Measurements from ENCODE around the gene MPDZ.

The MPDZ gene

DNA sequence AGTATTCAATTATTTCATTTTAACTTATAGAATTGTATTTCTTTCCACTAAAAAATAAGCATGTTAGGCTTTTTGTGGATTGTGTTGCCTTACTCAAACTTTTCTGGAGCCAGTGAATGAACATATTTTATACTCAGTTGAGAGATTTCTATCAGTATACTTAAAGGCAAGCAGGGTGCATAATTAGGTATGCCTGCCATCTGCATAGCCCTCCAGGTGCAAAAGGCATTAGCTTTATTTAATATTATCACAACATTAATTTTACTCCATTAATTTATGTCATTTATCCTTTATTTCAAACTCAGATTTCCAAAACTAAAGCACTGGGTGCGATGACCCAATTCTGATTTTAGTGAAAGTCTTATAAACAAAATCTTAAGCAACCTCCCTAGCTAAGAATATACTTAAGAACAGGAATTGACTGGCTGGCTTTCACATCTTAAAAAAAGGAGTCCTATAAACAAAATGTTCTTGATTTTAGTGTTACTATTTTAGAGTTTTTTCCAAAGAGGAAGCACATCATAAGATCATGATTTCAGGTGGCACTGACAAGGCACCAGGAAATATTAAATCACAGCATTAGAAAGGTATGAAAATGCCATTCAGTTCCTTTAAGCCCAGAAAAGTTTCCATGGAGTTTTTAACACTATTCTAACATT lies 178.4 kb downstream of the MPDZ start:
- H3K27ac ChIP-seq (ENCODE audit: insufficient read depth, low read depth, low read length, poor library complexity, severe bottlenecking) = no peak overlapping the region
- H3K9me3 ChIP-seq (ENCODE audit: control insufficient read depth, low read length) = no peaks in the 10 kb centered on the region
- 100% methylated on average over 1 of the region's 1 CpG for WGBS, 2 experiments
- H3K36me3 ChIP-seq (ENCODE audit: control insufficient read depth, insufficient read depth, low read length) = no peaks in the 10 kb centered on the region
- no peaks in the 10 kb centered on the region for H3K27me3 ChIP-seq (ENCODE audit: control insufficient read depth, insufficient read depth, low read length, poor library complexity, severe bottlenecking)
- no peak overlapping the region for H3K4me3 ChIP-seq (ENCODE audit: insufficient read depth, low read depth, low read length)
- no peaks in the 10 kb centered on the region for H3K4me1 ChIP-seq (ENCODE audit: control insufficient read depth, insufficient read depth, low read length)

- no peaks in the 10 kb centered on the region for H3K9me3 ChIP-seq (ENCODE audit: control insufficient read depth, low read length)
- 92 to 94% methylated on average over 2 of the region's 2 CpGs for WGBS, 2 experiments
- H3K27me3 ChIP-seq (ENCODE audit: control insufficient read depth, insufficient read depth, low read length, poor library complexity, severe bottlenecking) = no peaks in the 10 kb centered on the region
- H3K4me1 ChIP-seq (ENCODE audit: control insufficient read depth, insufficient read depth, low read length) = no peaks in the 10 kb centered on the region
- no peak overlapping the region for H3K4me3 ChIP-seq (ENCODE audit: insufficient read depth, low read depth, low read length)
- no peak overlapping the region for H3K27ac ChIP-seq (ENCODE audit: insufficient read depth, low read depth, low read length, poor library complexity, severe bottlenecking)
- H3K36me3 ChIP-seq (ENCODE audit: control insufficient read depth, insufficient read depth, low read length) = no peaks in the 10 kb centered on the region
Measured at GRCh38 chr9:13095056-13095455, 184.4 kb downstream of the MPDZ start.

GRCh38 chr9:13090628-13091027 lies 188.9 kb downstream of the MPDZ start:
- Histone ChIP-seq H3K36me3 (ENCODE audit: control insufficient read depth, insufficient read depth, low read length) (no peaks in the 10 kb centered on the region), H3K27ac (ENCODE audit: insufficient read depth, low read depth, low read length, poor library complexity, severe bottlenecking) (no peak overlapping the region), H3K27me3 (ENCODE audit: control insufficient read depth, insufficient read depth, low read length, poor library complexity, severe bottlenecking) (no peaks in the 10 kb centered on the region), H3K4me3 (ENCODE audit: insufficient read depth, low read depth, low read length) (no peak overlapping the region), H3K9me3 (ENCODE audit: control insufficient read depth, low read length) (no peaks in the 10 kb centered on the region), H3K4me1 (ENCODE audit: control insufficient read depth, insufficient read depth, low read length) (no peaks in the 10 kb centered on the region)
- 91 to 93% methylated on average over 4 of the region's 4 CpGs for WGBS, 2 experiments

GRCh38 chr9:13089666-13090065 lies 189.8 kb downstream of the MPDZ start:
- no peaks in the 10 kb centered on the region for H3K36me3 ChIP-seq (ENCODE audit: control insufficient read depth, insufficient read depth, low read length)
- H3K27ac ChIP-seq (ENCODE audit: insufficient read depth, low read depth, low read length, poor library complexity, severe bottlenecking) = no peak overlapping the region
- H3K27me3 ChIP-seq (ENCODE audit: control insufficient read depth, insufficient read depth, low read length, poor library complexity, severe bottlenecking) = no peaks in the 10 kb centered on the region
- H3K4me1 ChIP-seq (ENCODE audit: control insufficient read depth, insufficient read depth, low read length) = no peaks in the 10 kb centered on the region
- no peak overlapping the region for H3K4me3 ChIP-seq (ENCODE audit: insufficient read depth, low read depth, low read length)
- no peaks in the 10 kb centered on the region for H3K9me3 ChIP-seq (ENCODE audit: control insufficient read depth, low read length)

DNA sequence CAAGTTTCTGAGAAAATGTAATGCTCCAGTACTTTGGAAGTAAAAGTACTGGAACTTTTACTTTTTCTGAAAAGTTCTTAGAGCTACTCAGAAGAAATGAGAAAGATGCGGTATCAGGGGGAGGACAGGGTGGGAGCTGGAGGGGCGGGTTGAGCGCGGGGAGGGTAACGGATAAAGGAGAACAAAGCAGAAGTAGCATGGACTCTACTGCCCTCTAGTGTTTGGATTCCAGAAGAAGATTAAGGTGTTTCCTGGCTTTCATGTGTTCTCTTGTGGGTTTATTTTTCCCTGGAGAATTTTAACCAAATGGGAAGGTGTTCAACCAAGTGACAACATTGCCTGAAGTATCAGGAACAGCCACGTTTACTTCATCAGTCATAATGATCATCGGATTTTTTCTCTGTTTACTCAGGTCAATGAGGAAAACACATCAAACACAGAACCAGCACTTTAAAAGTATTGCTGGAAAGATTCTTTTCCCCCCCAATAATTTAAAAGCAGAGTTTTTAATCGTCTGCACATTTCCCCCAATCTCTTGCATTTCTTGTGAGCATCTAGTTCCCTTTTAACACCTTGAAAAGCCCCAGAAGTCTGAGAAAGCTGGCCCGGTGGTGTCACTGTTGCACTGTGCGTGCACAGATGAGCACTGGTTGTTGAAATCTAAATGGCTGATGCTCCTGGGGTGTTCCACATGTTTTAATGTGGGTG lies 190.6 kb downstream of the MPDZ start:
- Histone ChIP-seq H3K27ac (ENCODE audit: insufficient read depth, low read depth, low read length, poor library complexity, severe bottlenecking) (no peak overlapping the region), H3K4me3 (ENCODE audit: insufficient read depth, low read depth, low read length) (no peak overlapping the region), H3K9me3 (ENCODE audit: control insufficient read depth, low read length) (no peaks in the 10 kb centered on the region), H3K4me1 (ENCODE audit: control insufficient read depth, insufficient read depth, low read length) (no peaks in the 10 kb centered on the region), H3K27me3 (ENCODE audit: control insufficient read depth, insufficient read depth, low read length, poor library complexity, severe bottlenecking) (no peaks in the 10 kb centered on the region), H3K36me3 (ENCODE audit: control insufficient read depth, insufficient read depth, low read length) (no peaks in the 10 kb centered on the region)
- WGBS, 2 experiments = 24 to 26% methylated on average over 10 of the region's 10 CpGs

GRCh38 chr9:13083963-13084528 lies 195.4 kb downstream of the MPDZ start:
- Histone ChIP-seq H3K9me3 (ENCODE audit: control insufficient read depth, low read length) (no peaks in the 10 kb centered on the region), H3K4me3 (ENCODE audit: insufficient read depth, low read depth, low read length) (no peak overlapping the region), H3K27ac (ENCODE audit: insufficient read depth, low read depth, low read length, poor library complexity, severe bottlenecking) (no peak overlapping the region), H3K27me3 (ENCODE audit: control insufficient read depth, insufficient read depth, low read length, poor library complexity, severe bottlenecking) (no peaks in the 10 kb centered on the region), H3K4me1 (ENCODE audit: control insufficient read depth, insufficient read depth, low read length) (no peaks in the 10 kb centered on the region), H3K36me3 (ENCODE audit: control insufficient read depth, insufficient read depth, low read length) (no peaks in the 10 kb centered on the region)
- 92 to 94% methylated on average over 1 of the region's 1 CpG for WGBS, 2 experiments

- no peaks in the 10 kb centered on the region for H3K27me3 ChIP-seq (ENCODE audit: control insufficient read depth, insufficient read depth, low read length, poor library complexity, severe bottlenecking)
- H3K4me3 ChIP-seq (ENCODE audit: insufficient read depth, low read depth, low read length) = no peak overlapping the region
- WGBS, 2 experiments = 82 to 96% methylated on average over 2 of the region's 2 CpGs
- H3K4me1 ChIP-seq (ENCODE audit: control insufficient read depth, insufficient read depth, low read length) = no peaks in the 10 kb centered on the region
- H3K36me3 ChIP-seq (ENCODE audit: control insufficient read depth, insufficient read depth, low read length) = no peaks in the 10 kb centered on the region
- H3K27ac ChIP-seq (ENCODE audit: insufficient read depth, low read depth, low read length, poor library complexity, severe bottlenecking) = no peak overlapping the region
- H3K9me3 ChIP-seq (ENCODE audit: control insufficient read depth, low read length) = no peaks in the 10 kb centered on the region
Measured at GRCh38 chr9:13083366-13083765, 196.1 kb downstream of the MPDZ start.

GRCh38 chr9:13082796-13083195 lies 196.7 kb downstream of the MPDZ start:
- Histone ChIP-seq H3K4me3 (ENCODE audit: insufficient read depth, low read depth, low read length) (no peak overlapping the region), H3K4me1 (ENCODE audit: control insufficient read depth, insufficient read depth, low read length) (no peaks in the 10 kb centered on the region), H3K27me3 (ENCODE audit: control insufficient read depth, insufficient read depth, low read length, poor library complexity, severe bottlenecking) (no peaks in the 10 kb centered on the region), H3K36me3 (ENCODE audit: control insufficient read depth, insufficient read depth, low read length) (no peaks in the 10 kb centered on the region), H3K9me3 (ENCODE audit: control insufficient read depth, low read length) (no peaks in the 10 kb centered on the region), H3K27ac (ENCODE audit: insufficient read depth, low read depth, low read length, poor library complexity, severe bottlenecking) (no peak overlapping the region)
- WGBS, 2 experiments = 92 to 100% methylated on average over 2 of the region's 2 CpGs

GRCh38 chr9:13078164-13078563 lies 201.3 kb downstream of the MPDZ start:
- H3K27ac ChIP-seq (ENCODE audit: insufficient read depth, low read depth, low read length, poor library complexity, severe bottlenecking) = no peak overlapping the region
- no peak overlapping the region for H3K4me3 ChIP-seq (ENCODE audit: insufficient read depth, low read depth, low read length)
- no peaks in the 10 kb centered on the region for H3K36me3 ChIP-seq (ENCODE audit: control insufficient read depth, insufficient read depth, low read length)
- H3K4me1 ChIP-seq (ENCODE audit: control insufficient read depth, insufficient read depth, low read length) = no peaks in the 10 kb centered on the region
- no peaks in the 10 kb centered on the region for H3K27me3 ChIP-seq (ENCODE audit: control insufficient read depth, insufficient read depth, low read length, poor library complexity, severe bottlenecking)
- no peaks in the 10 kb centered on the region for H3K9me3 ChIP-seq (ENCODE audit: control insufficient read depth, low read length)
- WGBS, 2 experiments = 80 to 100% methylated on average over 1 of the region's 1 CpG

DNA sequence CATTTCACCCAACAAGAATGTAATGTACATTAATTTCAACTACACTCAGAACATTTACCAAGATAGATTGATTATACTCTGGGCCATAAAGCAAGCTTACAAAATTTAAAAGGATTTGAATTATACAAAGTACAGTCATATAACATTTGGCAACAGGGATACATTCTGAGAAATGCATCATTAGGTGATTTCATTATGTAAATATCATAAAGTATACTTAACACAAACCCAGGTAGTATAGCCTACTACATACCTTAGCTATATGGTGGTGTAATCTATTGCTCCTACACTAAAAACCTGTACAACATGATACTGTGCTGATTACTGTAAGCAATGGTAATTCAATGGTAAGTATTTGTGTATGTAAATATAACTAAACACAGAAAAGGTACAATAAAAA lies 202.9 kb downstream of the MPDZ start:
- Histone ChIP-seq H3K36me3 (ENCODE audit: control insufficient read depth, insufficient read depth, low read length) (no peaks in the 10 kb centered on the region), H3K27me3 (ENCODE audit: control insufficient read depth, insufficient read depth, low read length, poor library complexity, severe bottlenecking) (no peaks in the 10 kb centered on the region), H3K9me3 (ENCODE audit: control insufficient read depth, low read length) (no peaks in the 10 kb centered on the region), H3K27ac (ENCODE audit: insufficient read depth, low read depth, low read length, poor library complexity, severe bottlenecking) (no peak overlapping the region), H3K4me3 (ENCODE audit: insufficient read depth, low read depth, low read length) (no peak overlapping the region), H3K4me1 (ENCODE audit: control insufficient read depth, insufficient read depth, low read length) (no peaks in the 10 kb centered on the region)

All from ectodermal cell (in vitro differentiated cells).